HG03066 (cell line): ENCODE measurements around the gene DCDC2C.

Experiments used
- ATAC-seq: cut with Tn5 transposase; IDR thresholded peaks from one replicate; pipeline ENCODE4 v1.9.1; 2021; ENCODE audit warnings: low read depth; ENCODE audit not compliant: unreplicated experiment

Gene DCDC2C

GRCh38 chr2:3706892-3707291 lies 3.5 kb downstream of the DCDC2C start:
- no peak for ATAC-seq

- ATAC-seq = no peak
Measured at GRCh38 chr2:3708576-3708975, 5.2 kb downstream of the DCDC2C start.

- no peak for ATAC-seq
Measured at GRCh38 chr2:3709225-3709624, 5.8 kb downstream of the DCDC2C start.

GRCh38 chr2:3712424-3712823 lies 9.0 kb downstream of the DCDC2C start:
- ATAC-seq = no peak

- no peak for ATAC-seq
Measured at GRCh38 chr2:3712831-3713503, 9.6 kb downstream of the DCDC2C start.

- no peak for ATAC-seq
Measured at GRCh38 chr2:3718679-3719078, 15.3 kb downstream of the DCDC2C start.

GRCh38 chr2:3725002-3725401 lies 21.6 kb downstream of the DCDC2C start:
- ATAC-seq = no peak

- no peak for ATAC-seq
Measured at GRCh38 chr2:3725458-3726250, 22.3 kb downstream of the DCDC2C start.

- no peak for ATAC-seq
Measured at GRCh38 chr2:3726511-3726910, 23.1 kb downstream of the DCDC2C start.

GRCh38 chr2:3727397-3728045 lies 24.1 kb downstream of the DCDC2C start:
- ATAC-seq = no peak

- ATAC-seq = no peak
Measured at GRCh38 chr2:3728104-3729054, 25.0 kb downstream of the DCDC2C start.

- ATAC-seq = no peak
Measured at GRCh38 chr2:3729055-3729448, 25.7 kb downstream of the DCDC2C start.

- ATAC-seq = no peak
Measured at GRCh38 chr2:3729786-3730185, 26.4 kb downstream of the DCDC2C start.

- ATAC-seq = no peak
Measured at GRCh38 chr2:3730646-3731045, 27.3 kb downstream of the DCDC2C start.

- no peak for ATAC-seq
Measured at GRCh38 chr2:3731829-3732228, 28.5 kb downstream of the DCDC2C start.

- ATAC-seq = no peak
Measured at GRCh38 chr2:3736112-3736511, 32.7 kb downstream of the DCDC2C start.

GRCh38 chr2:3737128-3737527 lies 33.8 kb downstream of the DCDC2C start:
- ATAC-seq = no peak

GRCh38 chr2:3738454-3738853 lies 35.1 kb downstream of the DCDC2C start:
- no peak for ATAC-seq

- ATAC-seq = no peak
Measured at GRCh38 chr2:3739313-3739712, 35.9 kb downstream of the DCDC2C start.

GRCh38 chr2:3741396-3741795 lies 38.0 kb downstream of the DCDC2C start:
- no peak for ATAC-seq
